Testis (tissue), 3 donors: ENCODE data around the gene SNX13. TPM values are rescaled to one million over a fixed set of nuclear protein-coding genes. Genes with fewer than 3 reads are reported as not detected.

ENCODE experiments used
- DNase-seq: peaks from one replicate; pipeline ENCODE4 v3.0.0-alpha.2; 2019
- H3K27ac ChIP-seq, 2 donors: fragments of 200-600 bp; sonication (generic); one replicate each; pipeline ENCODE4 v1.5.1; 2019
- H3K27me3 ChIP-seq: fragments of 200-600 bp; sonication (generic); one replicate; pipeline ENCODE4 v1.5.1; 2019
- H3K36me3 ChIP-seq: fragments of 200-600 bp; sonication (generic); one replicate; pipeline ENCODE4 v1.5.1; 2017; ENCODE audit warnings: low read depth; ENCODE audit errors: missing control alignments
- H3K4me1 ChIP-seq: fragments of 200-600 bp; sonication (generic); one replicate; pipeline ENCODE4 v1.5.1; 2019
- H3K4me3 ChIP-seq, 2 donors: fragments of 200-600 bp; sonication (generic); one replicate each; pipeline ENCODE4 v1.5.1; 2017 to 2019
- H3K9me3 ChIP-seq: fragments of 200-600 bp; sonication (generic); one replicate; pipeline ENCODE4 v1.5.1; 2017
- POLR2A ChIP-seq: fragments of 450-650 bp; IDR thresholded peaks from one replicate; pipeline ENCODE4 v1.6.1; 2017; ENCODE audit warnings: antibody characterized with exemption, mild to moderate bottlenecking, moderate library complexity
- WGBS, 2 donors: methylation state at CpG; one replicate each; pipeline ENCODE4 v1.1.5; 2018; 5-methylcytosine and 5-hydroxymethylcytosine counted together
- intact Hi-C: fragments of 100-400 bp; cut with DNase I; formaldehyde crosslinking; loops from one replicate; pipeline ENCODE4 v1.15.1; 2023; ENCODE audit warnings: low total_unique reads
- polyA plus RNA-seq: library from polyadenylated mRNA; stranded (reverse); fragments of 350-450 nt; fragmentation: Illumina TruSeq; extraction: RNeasy Lipid Tissue Mini Kit (QIAGEN cat#74804); gene quantifications from one replicate; pipeline ENCODE4 v1.2.3, GENCODE V29; 2014; ENCODE audit warnings: low read depth, low replicate concordance; ENCODE audit not compliant: insufficient read depth
- total RNA-seq, 2 donors: library from RNA; depleted of rRNA; stranded (reverse); fragments of >200 nt; gene quantifications; one replicate each; pipeline ENCODE4 v1.2.3, GENCODE V29; 2016
- TF ChIP-seq, protein P1 (sequence below), 3 experiments: fragments of 450-650 bp in 2 of 3; fragments of 200-600 bp in 1 of 3; sonication (generic) in 1 of 3; IDR thresholded peaks; one replicate each; pipeline ENCODE4 v1.5.1; 2016 to 2019; ENCODE audit warnings: antibody characterized with exemption in 3 of 3, mild to moderate bottlenecking in 2 of 3, moderate library complexity in 1 of 3

SNX13 gene
- total and polyA plus RNA-seq, 3 donors from 2014 or later: 37.0 to 73.5 (median 61.8) TPM

DNA sequence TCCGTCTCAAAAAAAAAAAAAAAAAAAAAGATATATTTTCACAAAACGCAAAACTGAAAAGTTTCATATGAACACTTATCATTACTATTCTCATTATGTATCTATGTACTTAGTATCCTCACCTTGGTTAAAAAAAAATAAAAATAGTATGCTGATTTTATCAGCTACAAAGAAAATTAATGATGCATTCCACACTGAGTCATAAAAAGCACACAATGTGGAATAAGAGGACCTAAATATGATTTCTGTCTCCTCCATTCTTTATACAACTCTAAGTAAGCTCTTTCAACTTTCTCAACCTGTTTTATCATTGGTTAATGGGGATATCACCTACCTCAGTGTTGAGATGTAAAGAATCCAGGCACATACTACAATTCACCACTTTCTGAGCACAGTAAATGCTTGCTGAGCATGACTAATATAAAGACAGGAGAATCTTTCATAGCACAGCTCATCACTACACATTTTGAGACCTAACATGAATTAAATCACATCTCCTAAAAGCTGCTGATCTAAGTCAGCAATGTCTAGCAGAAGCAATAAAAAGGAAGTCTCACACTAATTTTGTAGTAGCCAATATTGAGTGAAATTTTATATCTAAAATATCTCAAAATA is 2.7 kb downstream of the SNX13 start:
- intact Hi-C loops: no loop called here
- WGBS, 2 donors: 56 to 93% methylated on average over 2 of the region's 2 CpGs
- H3K4me1 ChIP-seq: peaks cover 12% of the 10 kb centered on the region

DNA sequence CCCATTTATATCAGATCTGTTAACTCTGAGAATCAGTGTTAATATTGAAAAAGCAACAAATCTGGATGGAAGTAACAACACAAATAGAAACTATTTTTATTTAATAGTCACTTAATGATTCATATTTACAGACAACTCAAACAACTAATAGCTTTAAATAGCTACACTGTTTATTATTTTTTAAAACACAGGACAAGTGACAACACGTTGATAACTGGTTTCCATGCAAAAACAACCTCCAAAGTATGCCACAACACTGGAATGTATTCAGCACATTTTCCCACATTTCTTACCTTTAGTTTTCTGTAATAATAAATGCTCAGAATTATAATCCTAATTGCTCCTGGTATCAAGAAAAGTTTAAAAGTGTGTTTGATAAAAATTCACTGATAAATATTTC is 4.0 kb downstream of the SNX13 start:
- Histone ChIP-seq H3K27me3 (no peaks in the 10 kb centered on the region), H3K4me1 (peaks cover 12% of the 10 kb centered on the region), H3K27ac (no peak overlapping the region), H3K4me3 (no peak overlapping the region), H3K9me3 (no peaks in the 10 kb centered on the region), H3K36me3 (no peaks in the 10 kb centered on the region)
- no peak for TF ChIP-seq POLR2A
- TF ChIP-seq, protein P1, sequence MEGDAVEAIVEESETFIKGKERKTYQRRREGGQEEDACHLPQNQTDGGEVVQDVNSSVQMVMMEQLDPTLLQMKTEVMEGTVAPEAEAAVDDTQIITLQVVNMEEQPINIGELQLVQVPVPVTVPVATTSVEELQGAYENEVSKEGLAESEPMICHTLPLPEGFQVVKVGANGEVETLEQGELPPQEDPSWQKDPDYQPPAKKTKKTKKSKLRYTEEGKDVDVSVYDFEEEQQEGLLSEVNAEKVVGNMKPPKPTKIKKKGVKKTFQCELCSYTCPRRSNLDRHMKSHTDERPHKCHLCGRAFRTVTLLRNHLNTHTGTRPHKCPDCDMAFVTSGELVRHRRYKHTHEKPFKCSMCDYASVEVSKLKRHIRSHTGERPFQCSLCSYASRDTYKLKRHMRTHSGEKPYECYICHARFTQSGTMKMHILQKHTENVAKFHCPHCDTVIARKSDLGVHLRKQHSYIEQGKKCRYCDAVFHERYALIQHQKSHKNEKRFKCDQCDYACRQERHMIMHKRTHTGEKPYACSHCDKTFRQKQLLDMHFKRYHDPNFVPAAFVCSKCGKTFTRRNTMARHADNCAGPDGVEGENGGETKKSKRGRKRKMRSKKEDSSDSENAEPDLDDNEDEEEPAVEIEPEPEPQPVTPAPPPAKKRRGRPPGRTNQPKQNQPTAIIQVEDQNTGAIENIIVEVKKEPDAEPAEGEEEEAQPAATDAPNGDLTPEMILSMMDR (IDR thresholded peaks at IDR 0.05): no peak
- no peak for DNase-seq
- intact Hi-C loops: no loop called here
- WGBS, 2 donors: 72 to 77% methylated on average over 1 of the region's 1 CpG

More for the DNA sequence above, 2.7 kb downstream of the SNX13 start:
- DNase-seq: no peak
- H3K36me3 ChIP-seq: no peaks in the 10 kb centered on the region
- H3K27ac ChIP-seq: no peak overlapping the region
- H3K4me3 ChIP-seq: no peak overlapping the region
- H3K9me3 ChIP-seq: no peaks in the 10 kb centered on the region
- TF ChIP-seq, protein P1 (IDR thresholded peaks at IDR 0.05): no peak
- TF ChIP-seq POLR2A: no peak
- no peaks in the 10 kb centered on the region for H3K27me3 ChIP-seq

DNA sequence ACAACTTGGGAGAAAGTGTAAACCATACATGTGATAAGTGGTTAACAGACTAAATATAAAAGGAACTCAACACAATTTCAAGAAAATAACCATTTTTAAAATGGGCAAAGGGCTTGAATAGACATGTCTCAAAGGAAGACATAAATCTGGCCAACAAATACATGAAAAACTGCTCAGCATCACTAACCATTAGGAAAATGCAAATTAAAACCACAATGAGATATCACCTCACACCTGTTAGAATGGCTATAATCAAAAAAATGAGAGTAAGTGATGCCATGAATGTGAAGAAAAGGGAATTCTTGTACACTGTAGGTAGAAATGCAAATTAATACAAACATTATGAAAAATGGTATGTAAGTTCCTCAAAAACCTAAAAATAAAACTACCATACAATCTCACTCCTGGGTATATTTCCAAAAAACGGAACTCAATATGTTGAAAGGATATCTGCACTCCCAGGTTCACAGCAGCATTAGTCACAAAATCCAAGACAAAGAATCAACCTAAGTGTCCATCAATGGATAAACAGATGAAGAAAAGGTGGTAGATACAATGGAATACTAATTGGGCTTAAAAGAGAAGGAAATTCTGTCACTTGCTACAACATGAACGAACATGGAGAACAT is 5.6 kb downstream of the SNX13 start:
- no peaks in the 10 kb centered on the region for H3K27me3 ChIP-seq
- TF ChIP-seq, protein P1 (IDR thresholded peaks at IDR 0.05): no peak
- TF ChIP-seq POLR2A: no peak
- intact Hi-C loops: no loop called here
- peaks cover 12% of the 10 kb centered on the region for H3K4me1 ChIP-seq
- H3K36me3 ChIP-seq: no peaks in the 10 kb centered on the region
- H3K9me3 ChIP-seq: no peaks in the 10 kb centered on the region
- H3K4me3 ChIP-seq: no peak overlapping the region
- H3K27ac ChIP-seq: no peak overlapping the region
- no peak for DNase-seq
- WGBS, 2 donors: 79 to 81% methylated on average over 2 of the region's 2 CpGs

DNA sequence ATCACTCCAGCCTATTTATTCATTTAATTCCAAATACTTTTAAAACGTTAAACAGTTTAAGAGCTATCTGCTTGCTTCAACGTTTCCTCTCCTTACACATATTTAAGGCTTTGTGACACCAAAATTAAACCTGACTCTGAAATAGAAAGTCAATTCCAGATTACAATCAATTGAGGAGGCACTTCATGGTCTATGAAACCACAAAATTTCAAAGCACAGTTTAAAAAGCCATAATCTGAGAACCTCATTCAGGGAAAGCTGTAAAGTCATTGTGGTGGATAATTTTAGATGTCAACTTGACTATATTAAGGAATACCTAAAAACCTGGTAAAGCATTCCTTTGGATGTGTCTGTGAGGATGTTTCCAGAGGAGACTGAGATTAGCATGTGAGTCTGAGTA is 6.2 kb downstream of the SNX13 start:
- peaks cover 12% of the 10 kb centered on the region for H3K4me1 ChIP-seq
- H3K27me3 ChIP-seq: no peaks in the 10 kb centered on the region
- H3K9me3 ChIP-seq: no peaks in the 10 kb centered on the region
- intact Hi-C loops: no loop called here
- no peak overlapping the region for H3K27ac ChIP-seq
- 60 to 68% methylated on average over 2 of the region's 2 CpGs for WGBS, 2 donors
- TF ChIP-seq, protein P1 (IDR thresholded peaks at IDR 0.05): no peak
- no peak for TF ChIP-seq POLR2A
- H3K36me3 ChIP-seq: no peaks in the 10 kb centered on the region
- H3K4me3 ChIP-seq: no peak overlapping the region
- no peak for DNase-seq

DNA sequence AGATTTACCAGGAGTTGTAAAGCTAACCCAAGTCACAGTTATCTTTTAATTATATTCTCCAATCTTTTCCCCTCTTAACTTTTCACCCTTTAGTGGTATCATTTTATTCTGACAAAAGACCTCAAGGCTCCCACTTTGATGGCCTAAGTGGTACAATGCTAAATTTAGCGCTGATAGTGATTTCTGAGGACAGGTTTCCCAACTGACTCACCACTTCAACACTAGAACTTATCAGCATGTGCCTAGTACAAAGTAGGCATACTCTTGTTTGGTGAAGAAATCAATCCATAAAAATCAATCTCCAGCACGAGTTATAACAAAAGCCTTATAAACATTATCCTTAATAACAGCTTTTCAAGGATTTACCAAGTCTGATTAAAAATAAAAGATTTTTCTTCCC is 7.5 kb downstream of the SNX13 start:
- Histone ChIP-seq H3K4me3 (no peak overlapping the region), H3K4me1 (peaks cover 2% of the 10 kb centered on the region), H3K36me3 (no peaks in the 10 kb centered on the region), H3K9me3 (no peaks in the 10 kb centered on the region), H3K27me3 (no peaks in the 10 kb centered on the region), H3K27ac (no peak overlapping the region)
- TF ChIP-seq, protein P1 (IDR thresholded peaks at IDR 0.05): no peak
- TF ChIP-seq POLR2A: no peak
- intact Hi-C loops: no loop called here
- 88 to 95% methylated on average over 2 of the region's 2 CpGs for WGBS, 2 donors
- DNase-seq: no peak
